Esophagus muscularis mucosa (tissue), 4 donors: ENCODE data around the gene NABP1.

Experiments
- EP300 ChIP-seq: sonication (generic); formaldehyde crosslinking; IDR thresholded peaks from one replicate; pipeline ENCODE4 v1.6.1; 2017; ENCODE audit warnings: antibody characterized with exemption
- POLR2A ChIP-seq: fragments of 450-650 bp; IDR thresholded peaks from one replicate; pipeline ENCODE4 v1.6.1; 2017; ENCODE audit warnings: antibody characterized with exemption, moderate library complexity, mild to moderate bottlenecking, low read depth
- POLR2AphosphoS5 ChIP-seq, 2 donors: sonication (generic); formaldehyde crosslinking; IDR thresholded peaks; one replicate each; pipeline ENCODE4 v1.6.1; 2017; ENCODE audit warnings: antibody characterized with exemption in 2 of 2
- TF ChIP-seq, protein P1 (sequence below), 3 experiments: fragments of 200-600 bp in 2 of 3; fragments of 450-650 bp in 1 of 3; sonication (generic) in 2 of 3; IDR thresholded peaks; one replicate each; pipeline ENCODE4 v1.5.1; 2017 to 2019; ENCODE audit warnings: antibody characterized with exemption in 3 of 3, mild to moderate bottlenecking in 2 of 3, moderate library complexity in 1 of 3

DNA sequence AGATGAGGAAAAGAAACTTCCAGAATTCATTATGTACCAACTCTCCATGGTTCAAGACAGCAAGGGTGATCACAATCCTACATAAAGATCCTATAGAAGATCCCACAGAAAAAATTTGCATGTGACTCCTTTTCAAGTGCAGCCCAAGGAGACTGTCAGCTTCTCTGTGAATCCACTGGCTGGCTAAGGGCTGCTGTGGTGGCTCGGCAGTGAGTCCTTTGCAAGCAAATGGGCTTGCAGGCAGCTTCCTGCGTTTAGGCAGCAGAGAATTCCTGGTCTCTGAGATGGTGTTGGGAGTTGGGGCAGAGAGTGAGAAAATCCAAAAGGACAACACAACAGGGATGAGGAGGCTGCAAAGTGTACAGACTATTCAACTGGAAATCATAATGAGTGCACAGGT is 43.4 kb downstream of the NABP1 start:
- TF ChIP-seq, protein P1, sequence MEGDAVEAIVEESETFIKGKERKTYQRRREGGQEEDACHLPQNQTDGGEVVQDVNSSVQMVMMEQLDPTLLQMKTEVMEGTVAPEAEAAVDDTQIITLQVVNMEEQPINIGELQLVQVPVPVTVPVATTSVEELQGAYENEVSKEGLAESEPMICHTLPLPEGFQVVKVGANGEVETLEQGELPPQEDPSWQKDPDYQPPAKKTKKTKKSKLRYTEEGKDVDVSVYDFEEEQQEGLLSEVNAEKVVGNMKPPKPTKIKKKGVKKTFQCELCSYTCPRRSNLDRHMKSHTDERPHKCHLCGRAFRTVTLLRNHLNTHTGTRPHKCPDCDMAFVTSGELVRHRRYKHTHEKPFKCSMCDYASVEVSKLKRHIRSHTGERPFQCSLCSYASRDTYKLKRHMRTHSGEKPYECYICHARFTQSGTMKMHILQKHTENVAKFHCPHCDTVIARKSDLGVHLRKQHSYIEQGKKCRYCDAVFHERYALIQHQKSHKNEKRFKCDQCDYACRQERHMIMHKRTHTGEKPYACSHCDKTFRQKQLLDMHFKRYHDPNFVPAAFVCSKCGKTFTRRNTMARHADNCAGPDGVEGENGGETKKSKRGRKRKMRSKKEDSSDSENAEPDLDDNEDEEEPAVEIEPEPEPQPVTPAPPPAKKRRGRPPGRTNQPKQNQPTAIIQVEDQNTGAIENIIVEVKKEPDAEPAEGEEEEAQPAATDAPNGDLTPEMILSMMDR (IDR thresholded peaks at IDR 0.05) = no peak
- TF ChIP-seq POLR2A (no peak), POLR2AphosphoS5 (IDR thresholded peaks at IDR 0.05) (no peak), EP300 (no peak)
